ENCODE measurements around the gene SLF2.
A peak's percentile ranks its signal among the peaks of the same experiment; 100 is the strongest.

SLF2 gene

DNA sequence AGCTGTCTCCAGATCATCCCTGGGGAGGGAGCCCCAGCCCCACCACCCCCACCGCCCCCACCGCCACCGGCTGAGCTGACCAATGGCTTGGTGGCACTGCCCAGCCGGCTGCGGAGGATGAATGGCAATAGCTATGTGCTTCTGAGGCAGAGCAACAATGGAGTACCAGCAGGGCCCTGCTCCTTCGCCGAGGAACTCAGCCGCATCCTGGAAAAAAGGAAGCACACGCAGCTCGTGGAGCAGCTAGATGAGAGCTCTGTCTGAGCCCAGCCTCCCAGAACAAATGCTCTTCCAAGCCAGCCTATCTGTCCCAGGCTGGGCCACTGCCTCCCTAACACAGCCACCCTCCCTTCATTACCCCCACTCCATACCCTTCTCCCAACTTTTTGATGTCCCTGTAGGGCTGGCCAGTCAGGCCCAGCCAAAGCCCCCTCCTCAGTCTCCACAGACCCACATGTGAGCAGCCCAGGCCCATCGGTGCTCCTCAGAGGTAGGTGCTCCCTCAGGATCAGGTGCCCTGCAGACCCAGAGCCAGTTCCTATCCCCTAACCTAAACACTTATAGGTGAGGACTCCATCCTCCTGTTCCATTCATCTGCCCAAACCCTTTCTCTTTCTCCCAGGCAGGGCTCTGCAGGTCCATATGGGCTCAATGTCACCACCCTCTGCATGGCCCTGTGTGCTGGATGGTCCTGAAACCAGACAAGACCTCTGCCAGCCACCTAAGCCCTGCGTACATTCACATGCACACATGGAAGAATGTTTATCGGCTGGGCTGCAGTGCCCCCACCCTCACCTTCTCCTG lies 71.3 kb downstream of the SLF2 start:
- no peak for DNase-seq

DNA sequence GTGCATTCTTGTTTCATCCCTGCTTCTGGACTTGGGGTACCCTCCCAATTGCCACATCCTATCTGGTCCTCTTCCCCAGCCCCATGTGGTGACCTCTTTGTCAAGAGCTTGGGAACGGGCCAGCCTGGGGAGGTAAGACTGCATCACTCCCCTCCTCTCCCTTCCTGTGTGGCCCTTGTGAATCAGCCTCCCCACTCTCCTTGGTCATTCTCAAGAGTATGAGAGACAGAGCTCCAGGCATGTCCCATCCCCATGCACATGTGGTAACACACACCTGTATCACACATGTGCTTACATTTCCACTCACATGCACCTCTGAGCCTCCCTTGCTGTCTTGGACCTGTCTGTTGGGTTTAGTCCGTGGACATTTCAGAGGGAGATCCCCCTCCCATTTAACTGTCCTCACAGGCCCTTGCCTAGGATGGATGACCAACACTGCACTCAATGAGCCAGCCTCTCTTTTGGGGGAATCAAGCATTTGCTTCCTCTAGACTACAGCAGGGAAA lies 72.0 kb downstream of the SLF2 start:
- no peak for DNase-seq

DNA sequence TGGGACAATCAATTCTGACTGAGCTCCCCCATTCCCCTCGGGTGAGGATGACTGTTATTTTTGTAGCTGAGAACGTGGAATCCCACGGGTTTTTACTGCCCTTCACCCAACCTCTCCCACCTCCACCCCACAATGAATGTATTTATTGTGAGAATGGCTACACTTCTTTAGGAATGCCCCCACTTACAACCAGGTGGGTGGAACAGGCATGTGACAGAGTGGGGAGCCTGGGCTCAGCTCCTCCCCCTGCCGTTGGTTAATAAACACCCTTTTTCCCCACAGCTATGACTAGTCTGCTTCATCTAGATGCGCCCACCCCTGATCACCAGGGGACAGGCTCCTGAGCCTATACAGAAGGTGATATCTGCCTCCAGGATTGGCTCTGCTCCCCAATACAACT lies 72.6 kb downstream of the SLF2 start:
- no peak for DNase-seq

DNA sequence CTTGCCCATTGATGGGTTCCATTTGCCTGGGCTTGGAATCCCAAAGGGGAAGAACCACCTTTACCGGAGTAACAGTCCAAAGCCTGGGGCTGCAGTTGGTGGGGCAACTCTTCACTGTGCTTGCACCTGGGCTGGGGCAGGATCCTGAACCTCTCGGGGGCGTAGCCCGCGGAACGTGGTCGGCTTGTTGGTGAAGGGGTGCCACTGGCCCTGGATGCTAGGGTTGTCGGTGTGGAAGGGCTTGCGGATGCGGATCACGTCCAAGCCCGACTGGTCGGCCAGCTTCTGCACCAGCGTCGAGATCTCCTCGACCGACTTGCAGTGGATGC lies 73.8 kb downstream of the SLF2 start:
- no peak for DNase-seq

DNA sequence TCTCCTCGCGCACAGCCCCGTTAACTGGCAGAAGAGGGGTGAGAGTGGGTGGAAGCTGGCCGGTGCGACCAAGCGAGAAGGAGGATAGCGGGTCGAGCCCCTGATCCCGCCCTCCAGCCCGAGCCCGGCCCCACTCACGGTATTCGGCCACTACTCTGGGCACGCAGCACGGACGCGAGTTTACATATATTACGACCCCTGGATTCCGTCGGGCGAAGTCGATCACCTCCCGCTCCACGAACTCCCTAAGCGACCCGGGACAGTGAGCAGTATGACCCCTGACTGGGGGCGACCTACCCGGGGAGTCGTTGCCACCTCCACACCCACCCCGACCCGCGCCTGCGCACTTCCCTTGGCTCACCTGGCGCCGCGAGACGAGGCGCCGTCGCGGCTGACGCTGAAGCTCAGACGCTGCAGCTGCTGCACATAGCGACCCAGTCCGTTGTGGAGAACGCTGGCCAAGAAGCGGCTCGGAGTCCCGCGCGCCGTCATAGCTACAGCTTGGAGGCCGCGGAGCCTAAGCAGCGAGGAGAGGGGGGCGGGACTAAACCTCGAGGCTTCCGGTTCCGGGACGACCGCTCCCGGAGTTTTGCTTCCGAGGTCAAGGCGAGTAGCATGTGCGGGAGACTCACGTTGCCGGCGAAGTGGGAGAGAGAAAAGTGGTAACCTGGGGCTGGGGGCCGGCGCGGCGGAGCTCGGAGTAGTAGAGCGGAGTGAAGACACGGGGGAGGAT lies 74.4 kb downstream of the SLF2 start, which contains the start of the genes MRPL43 and TWNK:
TSS of gene MRPL43 (minus strand) at position 546 of the 733 bp plus-strand sequence. CDS start at position 492, 54 bp downstream.
TSS of gene TWNK (plus strand) at position 592 of the 733 bp plus-strand sequence. CDS start 668 bp downstream, outside the sequence.
- DNase-seq = peak; percentile 85

DNA sequence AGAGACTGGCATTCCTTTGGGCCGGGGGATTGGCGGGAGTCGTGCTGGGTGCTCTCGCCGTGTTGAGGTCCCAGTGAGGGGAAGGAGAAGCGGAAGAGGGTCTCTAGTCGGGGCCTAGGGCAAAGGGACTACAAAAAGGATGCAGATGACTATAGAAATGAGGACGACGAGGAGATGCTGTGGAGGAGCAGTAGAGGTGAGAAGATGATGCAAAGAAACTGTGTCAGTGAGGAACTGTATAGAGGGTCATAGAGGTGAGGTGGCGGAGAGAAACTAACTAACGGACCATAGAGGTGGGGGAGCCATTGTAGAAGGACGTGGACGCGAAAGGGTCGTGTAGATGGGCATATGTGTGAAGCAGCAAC lies 74.9 kb downstream of the SLF2 start:
- no peak for DNase-seq

DNA sequence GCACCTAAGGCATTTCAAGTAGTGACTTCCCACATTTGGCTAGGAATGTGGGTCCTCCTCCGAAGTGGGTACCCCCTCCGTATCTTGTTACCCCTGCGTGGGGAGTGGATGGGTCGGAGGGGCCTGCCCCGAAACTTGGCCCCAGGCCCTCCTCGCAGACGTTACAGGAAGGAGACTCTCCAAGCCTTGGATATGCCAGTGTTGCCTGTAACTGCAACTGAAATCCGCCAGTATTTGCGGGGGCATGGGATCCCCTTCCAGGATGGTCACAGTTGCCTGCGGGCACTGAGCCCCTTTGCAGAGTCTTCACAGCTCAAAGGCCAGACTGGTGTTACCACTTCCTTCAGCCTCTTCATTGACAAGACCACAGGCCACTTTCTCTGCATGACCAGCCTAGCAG lies 75.4 kb downstream of the SLF2 start:
- no peak for DNase-seq

DNA sequence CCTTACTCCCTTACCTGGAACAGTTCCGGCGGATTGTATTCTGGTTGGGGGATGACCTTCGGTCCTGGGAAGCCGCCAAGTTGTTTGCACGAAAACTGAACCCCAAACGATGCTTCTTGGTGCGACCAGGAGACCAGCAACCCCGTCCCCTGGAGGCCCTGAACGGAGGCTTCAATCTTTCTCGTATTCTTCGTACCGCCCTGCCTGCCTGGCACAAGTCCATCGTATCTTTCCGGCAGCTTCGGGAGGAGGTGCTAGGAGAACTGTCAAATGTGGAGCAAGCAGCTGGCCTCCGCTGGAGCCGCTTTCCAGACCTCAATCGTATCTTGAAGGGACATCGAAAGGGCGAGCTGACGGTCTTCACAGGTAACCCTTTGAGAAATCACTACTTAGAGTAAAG lies 76.3 kb downstream of the SLF2 start:
- DNase-seq = no peak

DNA sequence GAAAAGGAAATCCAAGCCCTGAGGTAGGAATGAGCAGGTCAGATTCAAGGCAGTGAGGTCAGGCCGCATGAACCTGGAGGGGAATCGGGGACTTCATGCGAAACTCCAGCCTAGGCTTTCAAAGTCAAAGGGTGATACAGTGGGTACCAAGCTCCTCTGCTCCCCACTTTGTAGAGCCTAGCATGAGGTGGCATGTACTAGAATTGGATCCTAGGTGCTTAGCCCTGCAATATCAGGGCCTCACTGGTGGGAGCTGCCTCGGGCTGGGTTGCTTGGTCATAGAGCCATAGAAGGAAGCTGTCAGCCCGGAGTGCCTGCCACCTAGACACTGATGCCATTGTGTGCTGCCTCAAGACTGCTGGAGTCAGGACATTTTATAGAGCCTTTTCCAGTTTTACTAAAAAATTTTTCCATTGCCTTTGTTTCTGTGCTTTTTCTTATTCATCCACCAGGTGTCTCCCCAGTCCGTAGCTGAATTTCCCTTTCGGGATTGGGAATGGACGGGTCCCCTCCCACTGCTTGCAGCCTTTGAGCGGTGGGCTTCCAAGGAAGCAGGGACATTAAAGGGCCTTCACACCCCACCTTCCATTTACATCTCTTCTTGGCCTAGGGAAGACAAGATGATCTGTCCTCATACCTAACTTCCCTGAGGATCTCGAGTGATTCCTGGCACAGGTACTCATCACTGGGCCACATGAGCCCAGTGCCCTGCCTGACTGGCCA lies 81.4 kb downstream of the SLF2 start:
- peak; percentile 53 for DNase-seq

DNA sequence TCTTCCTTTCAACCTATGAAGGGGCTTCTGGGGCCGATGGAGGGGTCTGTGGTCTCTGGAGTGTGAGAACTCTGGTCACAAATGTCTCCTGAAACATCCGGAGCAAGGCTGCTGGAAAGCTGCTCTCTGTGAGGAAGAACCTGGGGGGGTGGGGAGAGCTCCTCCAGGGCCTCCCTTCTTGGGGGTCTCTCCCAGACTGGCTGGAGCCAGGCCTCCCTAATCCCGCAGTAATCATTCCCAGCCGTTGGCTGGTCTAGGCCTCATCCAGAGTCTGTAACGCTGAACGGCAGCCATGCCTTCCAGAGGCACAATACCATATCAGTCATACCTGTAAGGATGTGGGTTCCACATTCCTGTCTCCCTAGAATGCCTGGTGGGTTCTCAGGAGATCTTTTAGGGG lies 82.4 kb downstream of the SLF2 start:
- peak; percentile 88 for DNase-seq

DNA sequence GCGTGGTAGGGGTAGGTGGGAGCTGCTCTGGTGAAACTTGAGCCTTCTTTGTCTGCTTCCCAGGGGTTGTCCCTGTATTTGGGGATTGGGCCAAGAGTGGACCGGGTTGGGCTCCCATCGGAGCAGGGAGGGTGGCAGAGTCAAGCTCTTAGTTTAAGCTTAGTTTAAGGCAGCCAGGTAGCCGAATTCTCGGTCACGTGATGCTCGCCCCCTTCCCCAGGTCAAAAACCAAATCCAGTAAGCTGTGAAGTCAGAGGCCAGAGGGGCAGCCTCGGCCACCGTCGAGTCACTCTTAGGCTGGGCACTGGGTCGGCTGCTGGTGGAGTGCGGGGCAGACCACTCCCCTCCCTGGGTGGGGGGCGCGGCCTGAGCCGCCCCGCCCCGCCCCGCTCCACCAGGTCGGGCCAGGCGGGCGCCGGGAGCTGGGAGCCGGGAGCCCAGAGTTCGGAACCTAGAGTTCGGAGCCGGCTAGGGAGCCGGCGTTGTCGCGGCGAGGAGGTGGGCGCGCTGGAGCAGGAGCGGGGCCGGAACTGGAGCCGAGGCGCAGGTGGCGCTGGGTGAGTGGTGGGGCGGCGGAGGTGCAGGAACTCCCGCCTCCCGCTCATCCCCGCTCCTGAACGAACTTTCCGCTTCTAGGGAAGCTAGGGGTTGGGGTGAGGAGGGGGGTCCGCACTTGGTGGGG lies 84.1 kb downstream of the SLF2 start:
- DNase-seq = peak; percentile 70

DNA sequence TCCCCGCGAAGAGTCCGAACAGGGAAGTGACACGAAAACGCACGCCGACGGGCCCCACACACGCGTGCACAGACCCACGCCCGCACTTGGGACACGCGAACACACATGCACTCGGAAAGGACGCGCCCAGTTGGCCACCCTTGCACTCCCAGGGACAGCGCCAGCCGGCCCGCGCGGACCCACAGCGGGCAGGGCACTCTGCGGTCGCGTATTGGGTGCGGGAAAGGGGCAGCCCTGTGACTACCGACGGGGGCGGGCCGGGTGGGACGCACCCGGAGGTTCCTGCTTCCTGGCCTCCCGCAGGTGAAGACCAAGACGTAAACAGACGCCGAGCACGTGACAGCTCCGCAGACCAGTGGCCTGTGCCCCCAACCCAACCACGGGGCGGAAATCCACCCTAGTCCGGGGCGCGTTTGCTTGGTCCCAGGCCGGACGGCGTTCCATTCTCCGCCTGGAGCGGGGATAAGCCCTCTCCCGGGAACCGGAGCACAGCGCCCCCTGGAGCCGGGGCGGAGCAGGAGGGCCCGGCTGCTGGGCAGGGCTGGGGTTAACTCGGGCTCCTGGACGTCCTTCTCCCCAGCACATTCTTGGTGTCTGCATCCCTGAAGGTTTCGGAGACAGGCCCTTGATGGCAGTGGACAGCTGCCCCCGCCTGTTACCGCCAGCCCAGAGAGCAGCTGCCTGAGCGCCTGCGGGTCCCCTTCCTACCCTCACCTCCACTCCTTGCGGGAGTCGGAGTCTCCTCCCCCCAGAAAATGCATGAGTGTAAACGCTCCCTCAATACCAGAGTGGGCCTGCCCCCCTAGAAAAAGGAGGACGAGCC lies 84.8 kb downstream of the SLF2 start:
- peak; percentile 84 for DNase-seq

DNA sequence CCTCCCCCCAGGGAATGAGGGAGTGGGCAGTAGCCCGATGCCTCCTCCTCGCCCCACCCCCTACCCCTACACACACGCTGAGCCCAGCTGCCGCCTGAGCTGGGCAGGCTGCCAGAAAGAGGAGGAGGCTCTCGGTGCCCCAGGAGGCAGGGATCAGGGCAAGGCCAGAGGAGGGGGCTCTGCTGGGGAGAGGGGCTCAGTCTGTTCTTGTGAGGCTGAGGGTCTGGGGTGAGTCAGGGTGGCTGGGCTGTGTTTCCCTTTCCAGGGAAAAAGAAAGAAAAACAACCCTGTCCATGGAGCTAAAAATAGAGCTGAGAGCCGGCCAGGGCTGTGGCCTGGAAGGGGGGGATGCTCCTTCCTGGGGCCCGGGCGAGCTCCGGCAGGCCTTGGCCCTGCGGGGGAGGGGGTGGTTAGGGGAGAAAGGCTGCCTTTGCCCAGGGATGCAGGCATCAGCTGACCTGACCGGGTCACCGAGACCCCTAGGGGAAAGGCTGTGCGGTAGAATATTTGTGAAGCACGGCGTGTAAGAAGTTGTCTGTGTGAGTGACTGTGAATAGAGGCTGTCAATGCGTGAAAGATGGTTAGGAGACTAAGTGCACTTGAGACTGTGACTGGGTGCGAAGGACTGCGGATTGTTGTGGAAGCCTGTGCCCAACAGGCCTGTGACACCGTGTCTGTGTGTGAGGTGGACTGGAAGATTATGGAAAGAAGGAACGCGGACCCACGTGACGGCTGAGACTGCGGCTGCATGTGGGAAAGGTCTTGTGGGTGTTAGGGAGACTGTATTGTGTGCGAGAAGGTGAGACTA lies 85.6 kb downstream of the SLF2 start:
- peak; percentile 94 for DNase-seq

DNA sequence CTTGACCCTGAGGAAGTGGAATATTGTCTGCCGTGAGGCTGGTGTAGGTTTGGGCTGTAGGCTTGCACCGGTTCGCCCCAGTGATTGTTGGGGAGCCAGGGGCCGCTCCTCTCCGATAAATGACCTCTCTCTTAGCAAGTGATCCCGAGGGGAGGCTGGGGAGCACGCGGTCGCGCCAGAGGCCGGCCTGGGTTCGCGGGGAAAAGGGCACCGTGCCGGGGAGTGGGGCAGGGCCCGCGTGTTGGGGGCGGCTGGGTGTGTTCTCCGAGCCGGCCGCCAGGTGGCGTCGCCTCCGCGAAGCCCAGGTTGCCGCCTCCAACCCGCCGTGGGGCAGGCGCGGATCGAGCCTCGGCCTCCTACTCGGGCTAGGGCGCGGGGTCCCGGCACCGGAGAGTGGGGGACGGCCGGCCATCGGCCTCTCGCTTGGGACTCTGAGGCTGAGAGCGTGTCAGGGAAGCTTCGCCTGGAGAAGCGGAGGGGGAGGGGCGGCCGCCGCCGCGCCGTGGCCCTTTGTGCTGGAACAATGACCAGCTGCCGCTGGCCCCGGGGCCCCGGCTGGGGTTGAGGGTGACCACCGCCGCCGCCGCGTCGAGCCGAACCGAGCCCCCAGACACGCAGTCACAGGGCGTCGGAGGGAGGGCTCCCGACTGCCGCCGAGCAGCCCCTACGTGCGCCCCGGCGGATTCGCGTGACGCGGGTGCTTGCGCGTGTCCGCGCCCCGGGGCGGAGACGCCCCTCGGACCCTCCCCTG lies 86.4 kb downstream of the SLF2 start:
- DNase-seq = peak; percentile 72

DNA sequence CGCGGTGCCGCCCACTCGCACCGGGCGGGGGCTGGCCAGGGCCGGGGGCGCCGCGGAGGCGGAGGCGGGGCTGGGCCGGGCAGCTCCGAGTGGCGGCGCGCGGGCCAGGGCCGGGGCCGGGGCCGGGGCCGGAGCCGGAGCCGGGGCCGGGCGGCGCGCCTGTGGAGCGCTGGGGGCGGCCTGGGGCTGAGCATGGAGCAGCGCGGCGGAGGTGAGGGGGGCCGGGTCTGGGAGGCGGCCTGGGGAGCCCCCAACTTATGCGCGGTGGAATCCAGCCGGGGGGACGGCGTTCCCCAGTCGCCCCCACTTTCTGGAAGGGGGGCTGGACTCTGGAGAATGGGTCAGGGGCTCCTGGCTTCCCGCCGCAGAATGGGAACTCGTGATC lies 87.0 kb downstream of the SLF2 start, which contains the start of gene LZTS2:
TSS of gene LZTS2 (plus strand) at position 67 of the 385 bp plus-strand sequence. CDS start 2,731 bp downstream, outside the sequence.
- no peak for DNase-seq

DNA sequence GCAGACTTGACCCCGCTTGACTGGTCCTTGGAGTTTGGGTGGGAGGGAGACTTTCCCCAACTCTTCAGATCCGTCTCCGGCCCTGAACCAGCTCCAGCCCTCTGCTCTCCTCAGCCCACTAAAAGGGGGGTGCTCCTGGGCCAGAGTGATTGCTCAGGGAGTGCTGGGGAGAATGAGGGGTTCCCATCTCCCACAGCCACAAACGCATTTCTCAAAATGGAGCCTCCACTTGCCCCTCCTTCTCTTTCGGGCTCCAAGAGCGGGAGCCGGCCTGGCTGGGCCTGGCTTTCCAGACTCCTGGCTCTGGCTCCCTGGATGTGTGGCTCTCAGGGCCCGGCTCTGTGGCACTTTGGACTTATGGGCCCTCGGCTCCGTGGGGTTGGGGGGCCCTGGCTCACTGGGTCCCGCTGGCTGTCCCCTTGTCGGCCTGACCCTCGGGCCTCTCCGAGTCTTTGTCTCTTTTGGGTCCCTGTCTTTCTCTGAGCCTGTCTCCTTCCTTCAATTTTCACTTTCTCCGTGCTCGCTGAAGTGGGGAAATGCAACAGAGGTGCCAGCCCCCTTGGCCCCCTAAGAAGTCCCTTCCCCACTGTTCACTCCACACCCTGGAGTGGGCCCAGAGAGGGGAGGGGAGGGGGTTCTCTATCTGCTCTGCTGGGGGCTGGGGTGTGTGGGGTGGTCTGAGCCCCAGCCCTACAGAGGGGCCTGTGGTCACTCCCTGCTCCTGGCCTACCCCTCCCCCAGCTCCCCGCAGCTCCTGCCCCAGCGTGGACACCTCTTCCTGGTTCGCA lies 87.6 kb downstream of the SLF2 start:
- peak; percentile 41 for DNase-seq

DNA sequence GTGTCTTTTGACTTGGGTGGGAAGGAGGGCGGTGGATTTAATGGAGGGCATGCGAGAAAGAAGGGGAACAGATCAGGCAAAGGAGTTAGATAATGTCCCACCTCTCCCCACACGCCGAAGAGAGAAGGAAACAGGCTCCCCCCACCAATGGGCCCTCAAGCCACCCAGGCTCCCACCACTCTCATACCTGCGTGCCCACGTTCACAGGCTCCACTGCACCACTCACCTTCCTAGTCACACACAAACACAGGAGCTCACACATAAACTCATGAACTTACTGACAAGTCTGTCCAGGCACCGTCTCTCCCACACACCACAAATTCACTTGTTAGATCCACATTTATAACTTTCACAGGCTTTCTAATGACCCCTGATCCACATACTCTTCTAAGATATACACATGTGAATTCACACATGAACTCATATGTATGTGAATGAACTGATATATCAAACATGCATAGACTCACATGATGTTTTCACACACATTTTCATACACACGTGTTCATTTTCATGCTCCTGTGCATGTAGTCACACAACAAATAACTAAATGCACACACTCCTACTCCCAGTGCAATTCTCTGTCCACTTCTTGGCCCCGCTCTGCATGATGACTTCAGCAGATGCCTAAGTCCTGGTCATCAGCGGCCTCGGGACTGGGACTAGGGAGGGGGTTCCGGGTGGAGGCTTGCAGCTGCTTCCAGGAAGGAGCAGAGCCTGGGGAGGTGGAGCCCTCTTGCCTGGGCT lies 88.3 kb downstream of the SLF2 start:
- no peak for DNase-seq

DNA sequence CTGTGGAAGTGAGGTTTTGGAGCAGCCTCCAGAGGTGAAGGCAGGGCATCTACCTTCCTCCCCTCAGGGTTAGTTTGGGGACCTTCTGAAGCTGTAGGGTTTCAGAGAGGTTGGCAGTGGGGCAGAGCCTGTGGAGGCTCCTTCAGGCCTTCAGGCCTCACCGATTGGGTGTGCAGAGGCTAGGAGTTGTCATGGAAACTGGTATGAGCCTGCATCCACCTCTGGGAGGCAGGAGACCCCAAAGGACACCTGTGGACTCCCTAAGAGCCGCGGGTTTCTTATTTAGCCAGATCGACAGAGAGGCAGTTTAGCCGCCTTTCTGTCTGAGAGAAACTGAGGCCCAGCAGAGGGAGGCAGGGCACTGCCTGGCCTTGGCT lies 88.9 kb downstream of the SLF2 start:
- DNase-seq = no peak

DNA sequence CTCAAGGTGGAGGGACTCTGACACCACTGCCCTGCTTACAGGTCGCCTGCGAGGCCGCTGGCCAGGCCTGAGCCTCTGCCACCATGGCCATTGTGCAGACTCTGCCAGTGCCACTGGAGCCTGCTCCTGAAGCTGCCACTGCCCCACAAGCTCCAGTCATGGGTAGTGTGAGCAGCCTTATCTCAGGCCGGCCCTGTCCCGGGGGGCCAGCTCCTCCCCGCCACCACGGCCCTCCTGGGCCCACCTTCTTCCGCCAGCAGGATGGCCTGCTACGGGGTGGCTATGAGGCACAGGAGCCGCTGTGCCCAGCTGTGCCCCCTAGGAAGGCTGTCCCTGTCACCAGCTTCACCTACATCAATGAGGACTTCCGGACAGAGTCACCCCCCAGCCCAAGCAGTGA lies 89.7 kb downstream of the SLF2 start:
- no peak for DNase-seq

All from NCI-H82 (cell line).